Measurements from ENCODE around the gene LEKR1.

Gene LEKR1

DNA sequence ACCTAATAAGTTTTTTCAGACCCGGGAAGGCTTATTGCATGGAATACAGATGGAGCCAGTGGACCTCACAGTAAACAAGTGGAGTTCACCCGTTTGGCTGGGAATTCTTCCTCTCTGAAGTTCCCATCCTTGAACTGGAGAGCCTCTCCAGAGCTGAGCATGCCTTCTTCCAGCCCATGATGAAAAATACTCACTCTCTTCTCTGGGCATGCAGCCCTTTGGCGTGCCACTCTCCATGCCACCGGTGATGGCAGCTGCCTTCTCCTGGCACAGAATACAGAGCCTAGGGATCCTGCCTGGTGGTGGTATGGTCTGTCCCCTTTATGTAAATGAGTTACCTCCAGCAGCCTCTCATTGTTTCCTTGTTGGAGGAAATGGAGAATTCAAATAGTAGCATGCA, 150.8 kb downstream of the LEKR1 start:
- DNase-seq (ENCODE audit: low spot score) = no peak
- no peak overlapping the region for H2AK5ac ChIP-seq (ENCODE audit: low read depth, low read length)
- WGBS, 2 donors (ENCODE audit: extremely low coverage in 2 of 2, insufficient read length in 2 of 2, insufficient replicate concordance in 1 of 2) = no CpG with 5 or more reads among the region's 4 CpGs
- H3K27me3 ChIP-seq (ENCODE audit: control insufficient read depth in 3 of 3, insufficient read depth in 3 of 3, low read depth in 1 of 3, low read length in 3 of 3) = no peaks in the 10 kb centered on the region
- no peak overlapping the region for H2BK5ac ChIP-seq (ENCODE audit: low read length)
- no peak overlapping the region for H2BK15ac ChIP-seq (ENCODE audit: low read length)
- no peak overlapping the region for H3K23ac ChIP-seq (ENCODE audit: low read depth, low read length, poor library complexity)
- no peak overlapping the region for H3K27ac ChIP-seq (replicated peaks; ENCODE audit: low read length)
- H2BK120ac ChIP-seq (ENCODE audit: low read depth, low read length) = no peak overlapping the region
- H3K79me1 ChIP-seq (ENCODE audit: low read depth, low read length) = peaks cover 1% of the 10 kb centered on the region
- no peak overlapping the region for H3K4me3 ChIP-seq (ENCODE audit: low read length in 2 of 2)
- no peak overlapping the region for H2BK12ac ChIP-seq (ENCODE audit: low read length)
- no peak overlapping the region for H3K14ac ChIP-seq (ENCODE audit: low read length)
- H4K8ac ChIP-seq (ENCODE audit: low read depth, low read length) = no peak overlapping the region
- no peak overlapping the region for H3K4ac ChIP-seq (ENCODE audit: low read length)
- no peak overlapping the region for H4K91ac ChIP-seq (ENCODE audit: low read depth, low read length, poor library complexity)
- H2AFZ ChIP-seq (ENCODE audit: low read length) = no peak overlapping the region
- no peak overlapping the region for H3K4me2 ChIP-seq (ENCODE audit: insufficient read depth, low read length, poor library complexity, severe bottlenecking)
- H3K4me1 ChIP-seq (ENCODE audit: control insufficient read depth in 2 of 2, insufficient read depth in 1 of 2, low read depth in 1 of 2, low read length in 2 of 2) = peaks cover 0 to 4% of the 10 kb centered on the region in 2 donors
- H3K9me3 ChIP-seq (replicated peaks in 1 of 2; ENCODE audit: control insufficient read depth in 2 of 2, insufficient read depth in 1 of 2, low read depth in 1 of 2, low read length in 2 of 2) = no peaks in the 10 kb centered on the region
- no peak overlapping the region for H3K18ac ChIP-seq (ENCODE audit: low read length)
- no peak overlapping the region for H3K9ac ChIP-seq (ENCODE audit: low read depth, low read length, poor library complexity)
- H3K36me3 ChIP-seq (replicated peaks in 1 of 2; ENCODE audit: control insufficient read depth in 2 of 2, insufficient read depth in 2 of 2, low read length in 2 of 2) = no peaks in the 10 kb centered on the region

DNA sequence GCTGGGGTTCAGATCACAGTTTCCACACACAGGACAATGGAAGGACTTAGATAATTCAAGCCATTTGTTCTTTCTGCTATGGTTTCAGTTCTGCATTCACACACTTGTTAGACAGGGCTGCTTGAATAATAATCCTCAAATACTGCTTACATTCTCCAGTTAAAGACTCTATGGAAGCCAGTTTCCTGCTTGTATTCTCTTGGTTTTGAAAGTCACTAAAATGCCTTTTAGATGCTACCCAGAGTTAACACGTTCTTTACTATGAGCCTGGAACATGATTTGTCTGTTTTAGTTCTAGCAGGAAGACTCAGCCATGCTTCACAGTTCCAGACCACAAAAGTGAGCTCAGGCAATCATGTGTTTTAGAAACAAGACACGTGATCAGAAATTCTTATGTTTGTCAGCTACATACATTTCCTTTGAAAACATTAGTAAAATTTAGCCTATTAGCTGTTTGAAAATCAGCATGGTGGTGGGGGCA, 152.4 kb downstream of the LEKR1 start:
- Histone ChIP-seq H3K79me1 (ENCODE audit: low read depth, low read length) (no peaks in the 10 kb centered on the region), H4K91ac (ENCODE audit: low read depth, low read length, poor library complexity) (no peak overlapping the region), H3K14ac (ENCODE audit: low read length) (no peak overlapping the region), H2BK5ac (ENCODE audit: low read length) (no peak overlapping the region), H3K36me3 (replicated peaks in 1 of 2; ENCODE audit: control insufficient read depth in 2 of 2, insufficient read depth in 2 of 2, low read length in 2 of 2) (no peaks in the 10 kb centered on the region), H2AFZ (ENCODE audit: low read length) (no peak overlapping the region), H2AK5ac (ENCODE audit: low read depth, low read length) (no peak overlapping the region), H3K9ac (ENCODE audit: low read depth, low read length, poor library complexity) (no peak overlapping the region), H3K18ac (ENCODE audit: low read length) (no peak overlapping the region), H3K4me1 (ENCODE audit: control insufficient read depth in 2 of 2, insufficient read depth in 1 of 2, low read depth in 1 of 2, low read length in 2 of 2) (peaks cover 0 to 4% of the 10 kb centered on the region in 2 donors), H2BK120ac (ENCODE audit: low read depth, low read length) (no peak overlapping the region), H2BK12ac (ENCODE audit: low read length) (no peak overlapping the region), H2BK15ac (ENCODE audit: low read length) (no peak overlapping the region), H3K4me2 (ENCODE audit: insufficient read depth, low read length, poor library complexity, severe bottlenecking) (no peak overlapping the region), H3K23ac (ENCODE audit: low read depth, low read length, poor library complexity) (no peak overlapping the region), H3K9me3 (replicated peaks in 1 of 2; ENCODE audit: control insufficient read depth in 2 of 2, insufficient read depth in 1 of 2, low read depth in 1 of 2, low read length in 2 of 2) (peaks cover 0 to 2% of the 10 kb centered on the region in 2 donors), H3K27ac (replicated peaks; ENCODE audit: low read length) (no peak overlapping the region), H3K4ac (ENCODE audit: low read length) (no peak overlapping the region), H3K4me3 (ENCODE audit: low read length in 2 of 2) (no peak overlapping the region), H3K27me3 (ENCODE audit: control insufficient read depth in 3 of 3, insufficient read depth in 3 of 3, low read depth in 1 of 3, low read length in 3 of 3) (no peaks in the 10 kb centered on the region), H4K8ac (ENCODE audit: low read depth, low read length) (no peak overlapping the region)
- DNase-seq (ENCODE audit: low spot score) = no peak
- WGBS, 2 donors (ENCODE audit: extremely low coverage in 2 of 2, insufficient read length in 2 of 2, insufficient replicate concordance in 1 of 2) = no CpG with 5 or more reads among the region's 2 CpGs

GRCh38 chr3:156981005-156981404, 154.9 kb downstream of the LEKR1 start:
- Histone ChIP-seq H2BK15ac (ENCODE audit: low read length) (no peak overlapping the region), H2AK5ac (ENCODE audit: low read depth, low read length) (no peak overlapping the region)
- no CpG with 5 or more reads among the region's 3 CpGs for WGBS, 2 donors (ENCODE audit: extremely low coverage in 2 of 2, insufficient read length in 2 of 2, insufficient replicate concordance in 1 of 2)

DNA sequence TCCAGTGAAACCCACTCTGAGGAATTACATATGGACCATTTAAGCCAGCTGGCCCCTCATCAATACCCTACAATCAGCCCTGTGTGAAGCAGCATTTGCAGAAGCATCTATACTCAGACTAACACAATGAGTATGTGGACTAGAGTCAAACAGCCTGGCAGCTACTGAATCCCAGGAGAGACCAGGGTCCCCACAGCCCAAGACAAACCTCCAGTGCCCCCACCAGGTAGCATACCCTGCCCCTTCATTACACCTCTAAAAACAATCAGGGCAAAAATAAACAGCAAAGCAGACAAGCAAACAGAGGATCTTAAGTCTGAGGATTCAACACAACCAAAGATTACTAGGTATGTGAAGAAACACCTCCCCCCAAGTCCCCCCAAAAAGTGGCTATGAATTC, 157.4 kb downstream of the LEKR1 start:
- H3K18ac ChIP-seq (ENCODE audit: low read length) = no peak overlapping the region
- no peaks in the 10 kb centered on the region for H3K79me1 ChIP-seq (ENCODE audit: low read depth, low read length)
- H2BK12ac ChIP-seq (ENCODE audit: low read length) = no peak overlapping the region
- H3K27me3 ChIP-seq (ENCODE audit: control insufficient read depth in 3 of 3, insufficient read depth in 3 of 3, low read depth in 1 of 3, low read length in 3 of 3) = no peaks in the 10 kb centered on the region
- no peak overlapping the region for H4K8ac ChIP-seq (ENCODE audit: low read depth, low read length)
- no peak overlapping the region for H3K4me3 ChIP-seq (ENCODE audit: low read length in 2 of 2)
- H2BK120ac ChIP-seq (ENCODE audit: low read depth, low read length) = no peak overlapping the region
- no peak overlapping the region for H3K23ac ChIP-seq (ENCODE audit: low read depth, low read length, poor library complexity)
- no peak overlapping the region for H2BK5ac ChIP-seq (ENCODE audit: low read length)
- DNase-seq (ENCODE audit: low spot score) = no peak
- no peak overlapping the region for H2BK15ac ChIP-seq (ENCODE audit: low read length)
- no peak overlapping the region for H3K4ac ChIP-seq (ENCODE audit: low read length)
- no peak overlapping the region for H3K14ac ChIP-seq (ENCODE audit: low read length)
- H3K9me3 ChIP-seq (replicated peaks in 1 of 2; ENCODE audit: control insufficient read depth in 2 of 2, insufficient read depth in 1 of 2, low read depth in 1 of 2, low read length in 2 of 2) = peaks cover 0 to 2% of the 10 kb centered on the region in 2 donors
- peaks cover 0 to 3% of the 10 kb centered on the region in 2 donors for H3K4me1 ChIP-seq (ENCODE audit: control insufficient read depth in 2 of 2, insufficient read depth in 1 of 2, low read depth in 1 of 2, low read length in 2 of 2)
- no peaks in the 10 kb centered on the region for H3K36me3 ChIP-seq (replicated peaks in 1 of 2; ENCODE audit: control insufficient read depth in 2 of 2, insufficient read depth in 2 of 2, low read length in 2 of 2)
- no peak overlapping the region for H3K4me2 ChIP-seq (ENCODE audit: insufficient read depth, low read length, poor library complexity, severe bottlenecking)
- H3K9ac ChIP-seq (ENCODE audit: low read depth, low read length, poor library complexity) = no peak overlapping the region
- no peak overlapping the region for H4K91ac ChIP-seq (ENCODE audit: low read depth, low read length, poor library complexity)
- no peak overlapping the region for H2AK5ac ChIP-seq (ENCODE audit: low read depth, low read length)
- no peak overlapping the region for H3K27ac ChIP-seq (replicated peaks; ENCODE audit: low read length)
- H2AFZ ChIP-seq (ENCODE audit: low read length) = no peak overlapping the region

More at GRCh38 chr3:156981005-156981404, 154.9 kb downstream of the LEKR1 start:
- H3K27ac ChIP-seq (replicated peaks; ENCODE audit: low read length) = no peak overlapping the region
- H4K91ac ChIP-seq (ENCODE audit: low read depth, low read length, poor library complexity) = no peak overlapping the region
- no peaks in the 10 kb centered on the region for H3K4me1 ChIP-seq (ENCODE audit: control insufficient read depth in 2 of 2, insufficient read depth in 1 of 2, low read depth in 1 of 2, low read length in 2 of 2)
- H3K18ac ChIP-seq (ENCODE audit: low read length) = no peak overlapping the region
- H4K8ac ChIP-seq (ENCODE audit: low read depth, low read length) = no peak overlapping the region
- no peak overlapping the region for H3K9ac ChIP-seq (ENCODE audit: low read depth, low read length, poor library complexity)
- H3K27me3 ChIP-seq (ENCODE audit: control insufficient read depth in 3 of 3, insufficient read depth in 3 of 3, low read depth in 1 of 3, low read length in 3 of 3) = no peaks in the 10 kb centered on the region
- H3K23ac ChIP-seq (ENCODE audit: low read depth, low read length, poor library complexity) = no peak overlapping the region
- no peak overlapping the region for H3K14ac ChIP-seq (ENCODE audit: low read length)
- H3K4me3 ChIP-seq (ENCODE audit: low read length in 2 of 2) = no peak overlapping the region
- H3K4me2 ChIP-seq (ENCODE audit: insufficient read depth, low read length, poor library complexity, severe bottlenecking) = no peak overlapping the region
- H3K36me3 ChIP-seq (replicated peaks in 1 of 2; ENCODE audit: control insufficient read depth in 2 of 2, insufficient read depth in 2 of 2, low read length in 2 of 2) = no peaks in the 10 kb centered on the region
- H2BK12ac ChIP-seq (ENCODE audit: low read length) = no peak overlapping the region
- no peaks in the 10 kb centered on the region for H3K79me1 ChIP-seq (ENCODE audit: low read depth, low read length)
- H3K4ac ChIP-seq (ENCODE audit: low read length) = no peak overlapping the region
- peaks cover 0 to 2% of the 10 kb centered on the region in 2 donors for H3K9me3 ChIP-seq (replicated peaks in 1 of 2; ENCODE audit: control insufficient read depth in 2 of 2, insufficient read depth in 1 of 2, low read depth in 1 of 2, low read length in 2 of 2)
- H2BK5ac ChIP-seq (ENCODE audit: low read length) = no peak overlapping the region
- no peak overlapping the region for H2BK120ac ChIP-seq (ENCODE audit: low read depth, low read length)
- no peak for DNase-seq (ENCODE audit: low spot score)
- no peak overlapping the region for H2AFZ ChIP-seq (ENCODE audit: low read length)
